ENCODE results near the gene MLF2. TPM values are rescaled to one million over a fixed set of nuclear protein-coding genes. Genes with fewer than 3 reads are reported as not detected.

Gene MLF2
- total RNA-seq, 1 donor from 2014 or later: 107 TPM

- DNase-seq: no peak
Observed at GRCh38 chr12:6777386-6777785, 24.4 kb upstream of the MLF2 start.

- no peak for DNase-seq
Observed at GRCh38 chr12:6775185-6776174, 22.5 kb upstream of the MLF2 start.

GRCh38 chr12:6774499-6775062 is 21.6 kb upstream of the MLF2 start:
- DNase-seq: no peak

GRCh38 chr12:6773590-6774351 is 20.8 kb upstream of the MLF2 start:
- no peak for DNase-seq

GRCh38 chr12:6772726-6773589 is 20.0 kb upstream of the MLF2 start:
- DNase-seq: no peak

- DNase-seq: no peak
Observed at GRCh38 chr12:6772331-6772695, 19.4 kb upstream of the MLF2 start, which contains the start of gene LAG3. Gene LAG3, plus strand, starts transcription at chr12:6772520. Its CDS starts 333 bp downstream, at chr12:6772853.

- DNase-seq: no peak
Observed at GRCh38 chr12:6771509-6772330, 18.8 kb upstream of the MLF2 start.

- DNase-seq: peak; percentile 73
Observed at GRCh38 chr12:6771091-6771495, 18.2 kb upstream of the MLF2 start.

GRCh38 chr12:6770600-6770999 is 17.7 kb upstream of the MLF2 start:
- no peak for DNase-seq

GRCh38 chr12:6770094-6770493 is 17.2 kb upstream of the MLF2 start:
- DNase-seq: no peak

- no peak for DNase-seq
Observed at GRCh38 chr12:6769666-6770065, 16.7 kb upstream of the MLF2 start.

GRCh38 chr12:6768990-6769389 is 16.0 kb upstream of the MLF2 start:
- peak; percentile 53 for DNase-seq

- peak; percentile 21 for DNase-seq
Observed at GRCh38 chr12:6768437-6768914, 15.5 kb upstream of the MLF2 start.

GRCh38 chr12:6767353-6768319 is 14.7 kb upstream of the MLF2 start:
- DNase-seq: peak; percentile 47

- peak; percentile 81 for DNase-seq
Observed at GRCh38 chr12:6766651-6767349, 13.9 kb upstream of the MLF2 start.

GRCh38 chr12:6765634-6766581 is 13.0 kb upstream of the MLF2 start, which contains the start of gene PTMS:
Gene PTMS, plus strand, starts transcription at chr12:6766363. Its CDS starts 343 bp downstream, at chr12:6766706.
- peak; percentile 79 for DNase-seq

- peak; percentile 26 for DNase-seq
Observed at GRCh38 chr12:6765048-6765633, 12.2 kb upstream of the MLF2 start.

Data from dermis blood vessel endothelial cell (primary cell).